Stimulated activated CD8-positive, alpha-beta memory T cell treated with anti-CD3 and anti-CD28 coated beads, Interleukin-15, amount 100 ng/mL, for 1 hour (primary cell): Measurements from ENCODE around the gene IL20RA.
A peak's percentile ranks its signal among the peaks of the same experiment; 100 is the strongest.
"Not testable (repeated sequence)": the region's sequence is repeated elsewhere in the genome, so short reads cannot be mapped to it uniquely, and the experiment has no call there.

Experiments used
- DNase-seq: peaks from one replicate; pipeline ENCODE4 v3.0.0-alpha.2; 2020; ENCODE audit warnings: low read depth

The IL20RA gene, protein sequence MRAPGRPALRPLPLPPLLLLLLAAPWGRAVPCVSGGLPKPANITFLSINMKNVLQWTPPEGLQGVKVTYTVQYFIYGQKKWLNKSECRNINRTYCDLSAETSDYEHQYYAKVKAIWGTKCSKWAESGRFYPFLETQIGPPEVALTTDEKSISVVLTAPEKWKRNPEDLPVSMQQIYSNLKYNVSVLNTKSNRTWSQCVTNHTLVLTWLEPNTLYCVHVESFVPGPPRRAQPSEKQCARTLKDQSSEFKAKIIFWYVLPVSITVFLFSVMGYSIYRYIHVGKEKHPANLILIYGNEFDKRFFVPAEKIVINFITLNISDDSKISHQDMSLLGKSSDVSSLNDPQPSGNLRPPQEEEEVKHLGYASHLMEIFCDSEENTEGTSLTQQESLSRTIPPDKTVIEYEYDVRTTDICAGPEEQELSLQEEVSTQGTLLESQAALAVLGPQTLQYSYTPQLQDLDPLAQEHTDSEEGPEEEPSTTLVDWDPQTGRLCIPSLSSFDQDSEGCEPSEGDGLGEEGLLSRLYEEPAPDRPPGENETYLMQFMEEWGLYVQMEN

DNA sequence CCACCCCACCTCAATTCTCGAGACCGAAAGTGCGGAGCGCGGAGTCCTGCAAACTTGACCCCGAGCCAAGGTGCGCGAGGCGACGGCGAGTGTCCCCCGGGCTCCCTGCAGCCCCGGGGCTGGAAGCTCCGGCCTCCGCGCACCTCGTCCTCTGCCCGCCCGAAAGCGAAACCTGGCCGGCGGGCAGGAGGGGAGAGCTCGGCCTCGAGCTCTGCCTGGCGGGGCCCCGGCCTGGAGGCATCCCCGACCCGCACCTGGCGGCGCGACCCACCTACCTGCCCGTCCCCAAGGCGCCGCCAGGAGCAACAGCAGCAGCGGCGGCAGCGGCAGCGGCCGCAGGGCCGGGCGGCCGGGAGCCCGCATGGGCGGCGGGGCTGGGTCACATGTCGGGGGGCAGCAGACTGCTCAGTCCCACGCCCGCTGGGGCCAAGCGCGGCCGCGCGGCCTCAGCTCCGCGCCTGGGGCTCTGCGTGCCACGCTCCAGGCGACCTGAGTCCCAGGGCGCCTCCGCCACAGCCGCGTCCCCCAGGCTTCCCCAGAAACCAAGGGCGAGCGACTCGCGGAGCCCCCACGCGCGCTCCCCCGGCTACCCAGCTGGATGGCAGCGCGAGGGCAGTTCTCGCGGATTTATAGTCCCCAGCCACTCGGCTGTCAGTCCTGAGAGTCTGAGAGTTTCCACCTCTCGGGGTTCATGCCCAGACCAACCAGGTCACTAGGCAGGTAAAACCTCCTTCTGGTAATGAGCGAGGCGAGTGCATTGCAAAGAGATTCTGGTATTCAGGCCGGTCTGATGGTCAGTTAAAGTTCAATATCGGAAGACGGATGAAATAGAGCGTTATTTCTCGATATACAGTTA is at the start of gene IL20RA:
TSS of gene IL20RA (minus strand) at position 600 of the 856 bp plus-strand sequence. CDS start at position 363, 237 bp downstream.
- no peak for DNase-seq

- DNase-seq: no peak
Measured at GRCh38 chr6:137093183-137094069, 48.7 kb upstream of the IL20RA start.

DNA sequence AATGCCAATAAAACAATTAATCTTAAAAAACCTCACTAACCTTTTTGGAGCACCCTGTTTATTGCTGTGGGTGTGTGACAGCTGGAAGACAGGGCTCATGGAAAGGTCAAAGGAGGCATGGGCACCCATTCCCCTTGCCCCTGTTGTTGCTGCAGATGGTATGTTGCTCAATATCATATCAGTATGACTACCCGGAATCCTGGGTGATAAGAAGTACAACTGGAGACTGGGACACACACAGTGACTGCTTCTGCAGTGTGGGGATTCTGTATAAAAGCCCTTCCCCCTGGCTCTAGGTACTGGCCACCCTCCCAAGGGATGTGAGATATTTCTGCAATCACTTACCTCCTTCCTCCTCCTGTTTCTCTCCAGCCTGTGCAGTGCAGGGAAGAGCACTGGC is 47.3 kb upstream of the IL20RA start:
- no peak for DNase-seq

DNA sequence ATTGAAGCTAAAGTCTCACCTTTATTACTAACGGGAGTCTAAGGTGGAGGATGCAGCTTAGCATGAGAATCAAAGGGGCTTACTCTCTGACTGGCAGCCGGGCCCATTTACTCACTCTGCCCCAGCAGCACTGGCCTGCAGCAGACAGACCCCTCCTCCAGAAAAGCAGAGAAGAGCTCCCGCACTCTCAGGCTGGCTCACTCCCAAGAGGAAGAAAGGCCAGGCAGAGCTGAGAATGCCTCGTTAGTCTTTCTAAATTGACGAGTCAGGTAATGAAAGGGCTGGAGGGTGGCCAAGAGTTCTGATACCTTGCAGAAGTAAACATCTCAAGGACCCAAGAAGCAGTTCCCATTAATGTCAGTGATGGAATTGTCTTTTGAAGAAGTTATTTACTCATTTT is 44.5 kb upstream of the IL20RA start:
- no peak for DNase-seq

- no peak for DNase-seq
Measured at GRCh38 chr6:137087902-137088301, 43.1 kb upstream of the IL20RA start.

DNA sequence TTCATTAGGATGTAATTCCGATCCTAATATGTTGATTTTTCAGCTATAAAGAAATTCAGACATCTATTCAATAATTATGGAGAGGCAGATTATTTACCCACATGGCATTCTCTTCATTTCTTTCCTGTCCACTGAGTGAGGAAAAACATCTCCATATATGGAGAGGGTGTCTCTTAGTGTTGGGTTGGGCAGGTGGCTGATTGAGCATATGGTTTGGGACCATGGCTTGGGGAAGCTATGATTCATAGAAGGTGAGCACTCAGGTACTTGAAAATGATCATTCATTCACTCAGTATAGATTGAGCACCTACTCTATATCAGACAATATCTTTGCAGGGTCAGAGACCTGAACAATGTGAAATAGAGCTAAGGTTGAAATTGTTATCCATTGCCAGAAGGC is 41.3 kb upstream of the IL20RA start:
- DNase-seq: no peak

DNA sequence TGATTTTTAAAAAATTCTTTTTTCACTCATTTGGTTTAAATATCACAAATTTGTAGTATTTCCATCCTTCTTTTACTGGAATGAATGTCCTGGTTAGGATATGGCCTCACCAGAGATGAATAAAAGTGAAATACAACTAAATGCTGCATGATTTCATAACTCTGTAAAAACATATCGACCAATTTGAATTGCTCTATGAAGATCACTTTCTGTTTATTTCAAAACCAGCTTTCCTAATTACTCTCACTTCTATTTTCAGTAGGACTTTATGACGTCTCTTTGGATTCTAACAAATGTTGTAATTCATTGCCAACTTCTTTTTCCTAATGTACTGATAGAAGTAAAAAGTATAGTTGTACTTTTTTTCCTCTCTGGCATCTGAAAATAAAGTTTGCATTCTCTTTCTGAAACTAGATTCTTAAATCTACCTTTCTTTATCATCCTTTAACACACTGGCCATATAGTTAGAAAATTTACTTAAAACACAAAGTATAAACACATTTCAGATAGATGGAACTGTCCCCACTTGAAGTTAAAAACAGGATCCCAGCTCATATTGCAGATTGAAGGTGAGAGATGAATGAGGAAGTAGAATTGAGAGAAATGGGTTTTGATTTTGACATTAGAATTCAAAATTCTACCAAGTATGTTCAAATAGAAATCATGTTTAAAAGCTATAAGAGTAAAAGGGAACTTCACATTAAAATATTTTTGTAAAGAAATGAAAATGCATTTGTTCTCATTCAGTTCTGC is 40.3 kb upstream of the IL20RA start:
- DNase-seq: no peak

GRCh38 chr6:137084090-137084489 is 39.3 kb upstream of the IL20RA start:
- DNase-seq: no peak

DNA sequence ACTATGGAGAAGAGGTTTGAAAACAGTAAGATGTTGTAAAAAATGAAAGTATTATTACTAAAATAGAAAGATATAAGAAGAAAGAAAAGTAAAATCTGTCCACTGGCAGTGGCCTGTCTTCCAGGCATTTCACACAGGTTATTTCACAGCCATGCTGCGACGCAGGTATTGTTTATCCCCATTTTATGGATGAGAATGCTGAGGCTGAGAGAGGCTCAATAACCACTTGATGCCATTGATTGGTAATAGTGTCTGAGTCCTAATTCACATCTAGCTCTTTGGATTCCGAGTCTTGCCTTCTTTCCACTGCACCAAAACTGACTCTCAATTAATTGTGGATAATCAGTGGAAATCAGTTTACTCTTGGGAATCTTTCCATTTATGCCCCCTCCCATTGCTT is 37.2 kb upstream of the IL20RA start:
- DNase-seq: no peak

GRCh38 chr6:137080711-137081110 is 35.9 kb upstream of the IL20RA start:
- no peak for DNase-seq

DNA sequence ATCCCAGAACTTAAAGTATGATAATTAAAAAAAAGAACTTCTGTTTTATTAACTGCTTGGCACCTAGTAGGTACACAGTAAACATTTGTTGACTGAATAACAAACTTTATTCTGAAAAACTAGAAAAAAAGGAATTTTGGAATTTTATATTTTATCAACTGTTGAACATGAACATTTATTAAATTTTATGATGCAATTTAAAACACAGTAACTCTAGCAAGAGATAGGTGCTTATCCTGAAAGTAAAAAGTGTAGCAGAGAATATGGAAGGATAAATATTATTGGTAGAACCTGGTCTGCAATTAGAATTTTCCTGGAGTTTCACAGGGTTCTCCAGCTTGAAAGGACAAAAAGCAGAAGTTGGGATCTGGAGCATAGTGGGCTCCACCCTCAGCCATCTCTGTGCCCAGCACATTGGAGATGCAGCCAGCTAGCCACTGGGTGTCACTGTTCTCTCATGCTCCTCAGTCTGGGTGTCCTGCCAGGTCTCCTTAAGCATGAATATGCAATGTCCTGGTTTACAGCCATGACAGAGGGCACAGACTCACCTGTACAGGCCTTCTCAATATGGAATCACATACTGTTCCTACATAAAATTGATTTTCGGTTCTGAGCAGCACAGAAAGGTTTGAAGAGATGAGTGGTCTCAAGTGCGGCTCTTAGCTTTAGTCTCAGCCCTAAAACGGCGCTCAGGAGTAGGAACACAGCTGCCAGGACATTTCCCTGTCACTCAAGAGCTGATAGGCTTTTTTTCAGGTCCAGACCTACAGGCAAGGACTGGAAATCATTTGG is 31.7 kb upstream of the IL20RA start:
- peak; percentile 10 for DNase-seq

DNA sequence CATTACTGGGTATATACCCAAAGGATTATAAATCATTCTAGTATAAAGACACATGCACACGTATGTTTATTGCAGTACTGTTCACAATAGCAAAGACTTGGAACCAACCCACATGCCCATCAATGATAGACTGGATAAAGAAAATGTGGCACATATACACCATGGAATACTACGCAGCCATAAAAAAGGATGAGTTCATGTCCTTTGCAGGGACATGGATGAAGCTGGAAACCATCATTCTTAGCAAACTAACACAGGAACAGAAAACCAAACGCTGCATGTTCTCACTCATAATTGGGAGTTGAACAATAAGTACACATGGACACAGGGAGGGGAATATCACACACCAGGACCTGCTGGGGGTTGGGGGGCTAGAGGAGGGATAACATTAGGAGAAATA is 31.0 kb upstream of the IL20RA start:
- not testable (repeated sequence) for DNase-seq

- no peak for DNase-seq
Measured at GRCh38 chr6:137070303-137070702, 25.5 kb upstream of the IL20RA start.

DNA sequence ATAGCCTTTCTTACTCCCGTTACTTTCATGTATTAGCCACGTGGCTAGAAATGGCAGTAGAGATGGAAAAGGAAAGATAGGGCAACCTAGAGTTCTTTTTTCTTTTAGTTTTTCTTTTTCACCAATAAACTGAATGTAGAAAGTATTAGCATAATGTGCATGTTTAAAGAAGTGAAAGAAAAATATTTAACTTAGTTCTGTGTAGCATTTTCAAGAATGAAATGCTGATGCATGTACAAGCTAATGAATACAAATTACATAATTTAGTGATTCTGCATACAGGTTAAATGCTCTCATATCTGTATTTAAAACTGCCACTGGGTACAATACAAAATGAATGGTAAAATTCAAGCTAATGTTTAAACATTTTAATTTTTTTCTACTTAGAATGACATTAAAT is 22.6 kb upstream of the IL20RA start:
- DNase-seq: no peak

DNA sequence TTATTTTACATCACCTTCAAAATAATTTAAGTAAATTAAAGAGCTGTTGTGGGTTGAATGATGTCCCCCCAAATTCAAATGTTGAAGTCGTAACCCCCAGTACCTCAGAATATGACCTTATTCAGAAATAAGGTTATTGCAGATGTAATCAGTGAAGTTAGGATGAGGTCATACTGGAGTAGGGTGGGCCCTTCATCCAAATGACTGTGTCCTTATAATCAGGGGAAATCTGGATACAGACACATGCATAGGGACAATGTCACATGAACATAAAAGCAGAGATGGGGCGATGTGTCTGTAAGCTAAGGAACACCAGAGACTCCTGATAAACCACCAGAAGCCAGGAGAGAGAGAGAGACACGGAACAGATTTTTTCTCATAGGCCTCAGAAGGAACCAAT is 13.3 kb upstream of the IL20RA start:
- DNase-seq: no peak

DNA sequence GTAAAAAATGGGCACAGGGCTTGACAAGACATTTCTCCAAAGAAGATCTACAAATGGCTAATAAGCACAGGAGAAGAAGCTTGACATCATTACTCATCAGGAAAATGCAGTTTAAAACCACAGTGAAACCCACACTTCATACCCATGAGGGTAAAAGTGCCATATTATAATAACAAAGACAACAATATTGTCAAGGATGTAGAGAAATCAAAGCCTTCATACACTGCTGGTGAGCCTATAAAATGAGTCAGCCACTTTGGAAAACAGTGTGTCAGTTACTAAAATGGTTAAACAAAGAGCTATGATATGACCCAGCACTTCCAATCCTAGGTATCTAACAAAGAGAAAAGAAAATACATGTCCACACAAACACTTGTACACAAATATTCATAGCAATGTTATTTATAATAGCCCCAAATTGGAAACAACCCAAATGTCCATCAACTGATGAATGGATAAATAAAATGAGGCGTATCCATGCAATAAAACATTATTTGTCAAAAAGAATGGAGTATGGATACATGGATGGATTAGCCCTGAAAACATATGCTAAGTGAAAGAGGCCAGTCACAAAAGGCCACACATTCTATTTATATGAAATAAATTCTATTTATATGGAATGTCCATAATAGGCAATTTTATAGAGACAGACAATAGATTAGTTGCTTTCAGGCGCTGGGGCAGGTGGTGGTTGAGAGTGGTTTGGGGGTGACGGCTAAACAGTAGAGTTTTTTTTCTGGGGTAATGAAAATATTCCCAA is 11.5 kb upstream of the IL20RA start:
- DNase-seq: no peak

GRCh38 chr6:137051790-137052472 is 7.2 kb upstream of the IL20RA start:
- DNase-seq: no peak

DNA sequence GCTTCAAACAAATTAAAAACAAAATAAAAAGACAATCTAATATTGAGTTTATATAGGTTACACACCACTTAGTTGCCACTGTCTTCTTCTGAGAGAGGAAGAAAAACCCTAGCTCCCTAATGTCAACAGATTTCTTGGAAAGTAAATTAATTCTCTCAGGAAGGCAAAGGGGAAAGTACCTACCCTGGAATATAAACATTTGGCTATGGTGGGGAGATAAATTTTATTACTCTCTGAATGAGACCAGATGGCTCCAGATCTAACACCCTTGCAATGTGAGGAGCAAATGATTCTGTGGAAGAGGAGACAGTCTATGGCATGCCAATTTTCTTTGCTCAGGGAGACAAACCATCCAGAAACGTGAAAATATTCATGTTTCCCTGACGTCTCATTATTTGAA is 4.3 kb upstream of the IL20RA start:
- no peak for DNase-seq

DNA sequence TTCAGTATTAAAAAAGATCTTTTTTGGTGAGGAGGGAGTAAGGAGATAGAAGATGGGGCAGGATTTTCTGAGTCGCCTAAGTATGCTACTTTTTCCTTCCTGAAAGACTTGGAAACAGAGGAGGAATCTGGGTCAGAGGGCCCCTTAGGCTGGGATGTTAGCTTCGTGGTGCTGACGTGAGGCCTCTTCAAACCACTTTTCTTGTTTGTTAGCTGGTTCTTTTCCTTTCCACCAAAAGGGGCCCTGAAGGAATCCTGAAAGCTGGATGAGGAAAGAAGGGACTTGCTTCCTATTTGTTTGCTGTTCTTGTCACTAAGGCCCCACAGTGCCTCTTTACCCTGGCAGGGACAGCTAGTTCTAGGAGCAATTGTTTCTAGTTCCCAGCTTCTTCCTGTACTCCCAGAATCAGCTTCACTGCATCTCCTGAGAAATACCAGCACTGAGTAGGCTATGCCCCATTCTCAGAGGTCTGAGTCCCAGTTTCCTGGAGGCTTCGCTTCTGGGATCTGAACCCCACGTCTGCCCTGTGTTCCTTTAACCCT is 2.2 kb upstream of the IL20RA start:
- no peak for DNase-seq
